NT2/D1 (cell line): Measurements from ENCODE around the gene ACKR4.

Experiments used
- SUZ12 ChIP-seq: IDR thresholded peaks from 2 replicates; pipeline ENCODE4 v1.6.1; 2011; ENCODE audit not compliant: insufficient read length, insufficient read depth; ENCODE audit errors: extremely low read depth
- YY1 ChIP-seq: IDR thresholded peaks from 2 replicates; pipeline ENCODE4 v1.6.1; 2011; ENCODE audit not compliant: insufficient read length, insufficient read depth
- ZNF274 ChIP-seq: IDR thresholded peaks from 2 replicates; pipeline ENCODE4 v1.6.1; 2011; ENCODE audit warnings: mild to moderate bottlenecking, low read depth, low read length

- TF ChIP-seq YY1: no peak
- TF ChIP-seq ZNF274: no peak
- TF ChIP-seq SUZ12: no peak
Measured at GRCh38 chr3:132615881-132616280, 18.8 kb downstream of the ACKR4 start.
